ENCODE results near the gene PIBF1.

DNA sequence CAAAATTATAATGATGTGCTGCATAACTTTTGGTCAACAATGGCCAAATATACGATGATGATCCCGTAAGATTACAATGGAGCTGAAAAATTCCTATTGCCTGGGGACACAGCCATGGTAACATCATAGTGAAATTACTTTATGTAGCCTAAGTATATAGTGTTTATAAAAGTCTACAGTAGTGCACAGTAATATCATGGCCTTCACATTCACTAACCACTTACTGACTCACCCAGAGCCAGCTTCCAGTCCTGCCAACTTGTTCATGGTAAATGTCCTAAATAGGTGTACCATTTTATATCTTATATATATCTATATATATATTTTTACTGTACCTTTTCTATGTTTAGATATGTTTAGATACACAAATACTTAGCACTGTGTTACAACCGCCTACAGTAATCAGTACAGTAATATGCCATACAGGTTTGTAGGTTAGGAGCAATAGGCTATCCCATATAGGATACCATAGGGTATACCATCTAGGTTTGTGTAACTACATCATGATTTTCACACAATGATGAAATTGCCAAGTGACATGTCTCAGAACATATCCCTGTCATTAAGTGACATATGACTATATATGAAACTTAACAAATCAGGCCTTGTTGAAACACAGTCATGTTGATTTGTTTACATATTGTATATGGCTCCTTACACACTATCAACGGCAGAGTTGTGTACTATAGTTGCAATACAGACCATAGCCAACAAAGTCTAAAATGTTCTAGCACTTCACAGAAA lies 24.0 kb upstream of the PIBF1 start:
- TF ChIP-seq CTCF (IDR thresholded peaks at IDR 0.05) (no peak), POLR2A (IDR thresholded peaks at IDR 0.05) (no peak)

Data from lower leg skin (tissue), 3 donors.